K562 (cell line): ENCODE results near the gene TRABD. TPM values are rescaled to one million over a fixed set of nuclear protein-coding genes. Genes with fewer than 3 reads are reported as not detected.

Experiments
- ATAC-seq: fragments of 200-7000 bp; cut with Tn5 transposase; 3 replicates; pipeline ENCODE4 v1.9.1; 2020; ENCODE audit warnings: moderate library complexity
- BruUV-seq: library from RNA; stranded (reverse); fragments of 400-500 nt; replicated peaks from 2 replicates; lab custom pipeline; 2021; lab: Mats Ljungman, UMichigan
- CTCF ChIA-PET: fragments of 300-600 bp; formaldehyde crosslinking; extraction: SDS; loops from one replicate; lab custom pipeline; 2021; ENCODE audit warnings: low intra/inter-chr PET ratio; lab: Yijun Ruan, JAX
- POLR2A ChIA-PET: fragments of 300-600, 350-650 bp; sonication (Branson Sonifier 250); formaldehyde crosslinking; extraction: SDS; loops from one replicate; lab custom pipeline; 2021; ENCODE audit warnings: antibody characterized with exemption, inconsistent platforms; lab: Yijun Ruan, JAX
- DNase-seq, 4 experiments: peaks; one replicate each; pipeline versions ENCODE4 v3.0.0 to v3.0.0-alpha.2; 2011 to 2018; ENCODE audit warnings: low spot score in 3 of 4, mixed read lengths in 3 of 4; ENCODE audit errors: extremely low read depth in 1 of 4
- FAIRE-seq: peaks from 2 replicates; lab custom pipeline; 2011; peaks lifted over from hg19 to GRCh38; lab: Jason Lieb, UNC
- H2AFZ ChIP-seq: 2 replicates; pipeline ENCODE4 v1.6.0; 2011; ENCODE audit warnings: low read depth, low read length, control low read depth, inconsistent platforms
- H3K27ac ChIP-seq: fragments of 200-600 bp; 3 replicates; pipeline ENCODE4 v1.8.0; 2011; ENCODE audit warnings: low read depth, mild to moderate bottlenecking, control low read depth, inconsistent platforms, low read length, moderate library complexity, mixed read lengths; ENCODE audit errors: extremely low read depth
- H3K27me3 ChIP-seq, 2 experiments: fragments of 300-600 bp in 1 of 2; 2 replicates in 1 of 2; 3 replicates in 1 of 2; pipeline versions ENCODE4 v1.6.0 to v1.8.0; 2011; ENCODE audit warnings: inconsistent platforms in 2 of 2, low read length in 2 of 2, mild to moderate bottlenecking in 1 of 2, mixed read lengths in 1 of 2, moderate library complexity in 1 of 2; ENCODE audit not compliant: control insufficient read depth in 2 of 2, insufficient read depth in 2 of 2
- H3K36me3 ChIP-seq: fragments of 300-600 bp; 3 replicates; pipeline ENCODE4 v1.8.0; 2011; ENCODE audit warnings: mild to moderate bottlenecking, low read length, inconsistent platforms; ENCODE audit not compliant: control insufficient read depth, insufficient read depth
- H3K4me1 ChIP-seq, 2 experiments: fragments of 200-600 bp in 1 of 2; replicated peaks in 1 of 2; 2 replicates in 1 of 2; 3 replicates in 1 of 2; pipeline versions ENCODE4 v1.5.1 to v1.8.0; 2011; ENCODE audit warnings: inconsistent platforms in 2 of 2, low read length in 2 of 2, mild to moderate bottlenecking in 1 of 2, mixed read lengths in 1 of 2, moderate library complexity in 1 of 2; ENCODE audit not compliant: control insufficient read depth in 2 of 2, insufficient read depth in 2 of 2
- H3K4me2 ChIP-seq: 2 replicates; pipeline ENCODE4 v1.6.1; 2011; ENCODE audit warnings: low read length, control low read depth, inconsistent platforms, mixed read lengths; ENCODE audit not compliant: insufficient read depth
- H3K4me3 ChIP-seq: fragments of 200-600 bp; sonication (generic), shearing (Covaris generic); 2 replicates; pipeline ENCODE4 v1.5.1; 2016; ENCODE audit warnings: control low read depth, inconsistent platforms
- H3K79me2 ChIP-seq: fragments of 200-600 bp; 3 replicates; pipeline ENCODE4 v1.8.0; 2011; ENCODE audit warnings: low read length, inconsistent platforms; ENCODE audit not compliant: control insufficient read depth, insufficient read depth
- H3K9ac ChIP-seq, 2 experiments: 2 replicates each; pipeline versions ENCODE4 v1.6.0 to v1.6.1; 2011; ENCODE audit warnings: low read depth in 2 of 2, low read length in 2 of 2, control low read depth in 1 of 2, inconsistent platforms in 1 of 2, mild to moderate bottlenecking in 1 of 2, mixed read lengths in 1 of 2; ENCODE audit not compliant: insufficient read depth in 1 of 2
- H3K9me1 ChIP-seq: one replicate; pipeline ENCODE4 v1.6.0; 2011; ENCODE audit warnings: inconsistent platforms, mild to moderate bottlenecking, low read length, moderate library complexity; ENCODE audit not compliant: control insufficient read depth, insufficient read depth
- H3K9me3 ChIP-seq: replicated peaks from 2 replicates; pipeline ENCODE4 v1.5.1; 2011; ENCODE audit warnings: low read depth, low read length, inconsistent platforms; ENCODE audit not compliant: control insufficient read depth, insufficient read depth
- H4K20me1 ChIP-seq: replicated peaks from 2 replicates; pipeline ENCODE4 v1.6.1; 2011; ENCODE audit warnings: low read length, inconsistent platforms, mixed read lengths; ENCODE audit not compliant: control insufficient read depth, insufficient read depth
- AFF1 ChIP-seq, 2 experiments: fragments of 450-650 bp; IDR thresholded peaks; 2 replicates each; pipeline ENCODE4 v1.6.1; 2018; ENCODE audit warnings: mild to moderate bottlenecking in 2 of 2, low read depth in 1 of 2; ENCODE audit not compliant: partially characterized antibody in 2 of 2
- DACH1 ChIP-seq: fragments of 450-650 bp; IDR thresholded peaks from 2 replicates; pipeline ENCODE4 v1.6.1; 2018; ENCODE audit not compliant: partially characterized antibody
- ETV5 ChIP-seq: sonication (generic); formaldehyde crosslinking; IDR thresholded peaks from 2 replicates; pipeline ENCODE4 v1.4.0; 2020; ENCODE audit warnings: low read depth, mild to moderate bottlenecking, missing genetic modification reagents
- KAT2B ChIP-seq: IDR thresholded peaks from one replicate; pipeline ENCODE4 v1.6.1; 2012; ENCODE audit warnings: low read depth, mild to moderate bottlenecking, control low read depth, inconsistent platforms, low read length, moderate library complexity
- KLF13 ChIP-seq: fragments of 450-650 bp; IDR thresholded peaks from 2 replicates; pipeline ENCODE4 v1.6.1; 2016; ENCODE audit warnings: missing genetic modification characterization, low read depth, mild to moderate bottlenecking, missing compliant biosample characterization, moderate library complexity, borderline replicate concordance
- MYBL2 ChIP-seq, 2 experiments: fragments of 450-650 bp in 1 of 2; sonication (generic) in 1 of 2; formaldehyde crosslinking in 1 of 2; IDR thresholded peaks; 2 replicates each; pipeline versions ENCODE4 v1.6.1 to v1.8.1; 2017 to 2022; ENCODE audit warnings: borderline replicate concordance in 1 of 2, inconsistent platforms in 1 of 2, low read depth in 1 of 2, mild to moderate bottlenecking in 1 of 2, missing genetic modification reagents in 1 of 2, moderate library complexity in 1 of 2
- NUFIP1 ChIP-seq: fragments of 450-650 bp; IDR thresholded peaks from 2 replicates; pipeline ENCODE4 v1.6.1; 2018; ENCODE audit not compliant: partially characterized antibody
- POLR3G ChIP-seq: IDR thresholded peaks from 2 replicates; pipeline ENCODE4 v1.6.1; 2011; ENCODE audit not compliant: insufficient read length, insufficient replicate concordance; ENCODE audit errors: extremely low read depth
- RB1 ChIP-seq: fragments of 450-650 bp; IDR thresholded peaks from 2 replicates; pipeline ENCODE4 v1.6.1; 2017; ENCODE audit warnings: low read depth, mild to moderate bottlenecking
- RBM25 ChIP-seq: fragments of 200-400 bp; formaldehyde crosslinking; IDR thresholded peaks from 2 replicates; pipeline ENCODE4 v1.6.1; 2018; ENCODE audit warnings: low read length, low read depth, moderate library complexity; ENCODE audit not compliant: severe bottlenecking
- TBP ChIP-seq: optimal IDR thresholded peaks from 2 replicates; pipeline ENCODE3; 2011; ENCODE audit warnings: low read depth, low read length, improper control_type of control experiment
- U2AF2 ChIP-seq: fragments of 200-400 bp; formaldehyde crosslinking; optimal IDR thresholded peaks from 2 replicates; pipeline ENCODE3; 2017; ENCODE audit warnings: low read depth, mild to moderate bottlenecking, low read length
- ZNF143 ChIP-seq: sonication (generic); formaldehyde crosslinking; IDR thresholded peaks from 2 replicates; pipeline ENCODE4 v1.9.0; 2022; ENCODE audit warnings: mild to moderate bottlenecking, missing genetic modification reagents
- ZNF224 ChIP-seq: sonication (generic); formaldehyde crosslinking; IDR thresholded peaks from 2 replicates; pipeline ENCODE4 v1.8.0; 2022; ENCODE audit warnings: mild to moderate bottlenecking, missing genetic modification reagents
- ZNF408 ChIP-seq: fragments of 250-450 bp; sonication (Bioruptor Pico); IDR thresholded peaks from 2 replicates; pipeline ENCODE4 v1.4.0; 2020; ENCODE audit warnings: low read depth, mild to moderate bottlenecking, moderate library complexity
- WGBS: fragments of 100-300 bp; shearing (Covaris generic); methylation state at CpG from one replicate; pipeline ENCODE4 v1.1.6; 2016; ENCODE audit warnings: low coverage, mixed read lengths; ENCODE audit not compliant: insufficient coverage; ENCODE audit errors: missing lambda C conversion rate; 5-methylcytosine and 5-hydroxymethylcytosine counted together
- in situ Hi-C: fragments of 300-500 bp; cut with MboI; formaldehyde crosslinking; loops from 4 replicates; pipeline ENCODE4 v1.15.0; 2018; ENCODE audit warnings: inconsistent platforms, mixed read lengths
- intact Hi-C: fragments of 100-400 bp; cut with micrococcal nuclease; formaldehyde crosslinking; loops from 2 replicates; pipeline ENCODE4 v1.14.2; 2022
- polyA plus RNA-seq, 8 experiments: library from polyadenylated mRNA; depleted of rRNA in 4 of 8; stranded (reverse) in 5 of 8; unstranded in 3 of 8; fragments of >200 nt; fragmentation: Nextera tagmentation in 2 of 8; fragmentation: Illumina TruSeq in 1 of 8; extraction: Ambion mirVana in 2 of 8; extraction: Trizol in 1 of 8; gene quantifications; 2 replicates each; pipeline versions ENCODE4 v1.2.1 to v1.2.3, GENCODE V29; 2011 to 2014; ENCODE audit warnings: inconsistent platforms in 1 of 8, missing spikeins in 1 of 8
- total RNA-seq, 7 experiments: library from RNA; depleted of rRNA in 6 of 7; stranded (reverse); fragments of >200 nt in 6 of 7; fragmentation: Illumina TruSeq in 2 of 7; extraction: Trizol in 2 of 7; gene quantifications; 2 replicates each; pipeline versions ENCODE4 v1.2.1 to v1.2.3, GENCODE V29; 2011 to 2021; ENCODE audit warnings: low replicate concordance in 1 of 7

TRABD gene
- total and polyA plus RNA-seq, 9 of the 15 experiments (the other 6 are each of a cell fraction or from before 2014, with no cell fraction given): 0.08 to 62.9 (median 14.0) TPM

- Histone ChIP-seq H3K9ac (no peak overlapping the region), H3K27me3 (no peaks in the 10 kb centered on the region), H3K4me2 (no peak overlapping the region), H3K4me1 (peaks cover 4 to 11% of the 10 kb centered on the region in 2 experiments; a peak in 3 of 5 replicates), H3K79me2 (no peaks in the 10 kb centered on the region), H2AFZ (no peak overlapping the region), H4K20me1 (no peaks in the 10 kb centered on the region), H3K27ac (no peak overlapping the region), H3K36me3 (no peaks in the 10 kb centered on the region), H3K9me3 (no peaks in the 10 kb centered on the region), H3K4me3 (no peak overlapping the region), H3K9me1 (no peaks in the 10 kb centered on the region)
- intact Hi-C loops: no loop called here
- WGBS: 78% methylated on average over 4 of the region's 4 CpGs
- CTCF ChIA-PET: no interaction called here
- DNase-seq (no peak), ATAC-seq (no peak), FAIRE-seq (no peak)
- POLR2A ChIA-PET: no interaction called here
- BruUV-seq: no TSS peak
- in situ Hi-C loops: no loop called here
- TF ChIP-seq ZNF408 (CRISPR knock-in tag) (no peak), ETV5 (CRISPR knock-in tag) (no peak), POLR3G (no peak), DACH1 (no peak), TBP (no peak), AFF1 (IDR thresholded peaks at IDR 0.05; ENCODE audit: low read depth in 1 of 2, partially characterized antibody in 2 of 2) (no peak), U2AF2 (no peak), NUFIP1 (no peak), ZNF224 (CRISPR knock-in tag) (no peak), KAT2B (no peak), RB1 (no peak), MYBL2 (IDR thresholded peaks at IDR 0.05; ENCODE audit: low read depth) (no peak), MYBL2 (CRISPR knock-in tag; IDR thresholded peaks at IDR 0.05; ENCODE audit: borderline replicate concordance) (no peak), ZNF143 (CRISPR knock-in tag) (no peak), KLF13 (no peak), RBM25 (no peak)
Observed at GRCh38 chr22:50138041-50138440, 47.7 kb upstream of the TRABD start.
